Type B pancreatic cell (in vitro differentiated cells): ENCODE measurements around the gene SMIM44. TPM values are rescaled to one million over a fixed set of nuclear protein-coding genes. Genes with fewer than 3 reads are reported as not detected.
"Not testable (repeated sequence)": the region's sequence is repeated elsewhere in the genome, so short reads cannot be mapped to it uniquely, and the experiment has no call there.

Source experiments
- DNase-seq: peaks from one replicate; pipeline ENCODE4 v3.0.0; 2021; ENCODE audit warnings: mixed read lengths; ENCODE audit not compliant: unreplicated experiment; ENCODE audit errors: extremely low spot score
- H3K27ac Mint-ChIP-seq: 2 replicates; pipeline ENCODE4 v1.8.0; 2021; ENCODE audit warnings: mild to moderate bottlenecking, mixed read lengths
- H3K27me3 Mint-ChIP-seq: 2 replicates; pipeline ENCODE4 v1.8.0; 2021; ENCODE audit warnings: mixed read lengths
- H3K36me3 Mint-ChIP-seq: 2 replicates; pipeline ENCODE4 v1.8.0; 2021; ENCODE audit warnings: mixed read lengths
- H3K4me1 Mint-ChIP-seq: one replicate; pipeline ENCODE4 v1.8.0; 2021; ENCODE audit warnings: mixed read lengths; ENCODE audit not compliant: unreplicated experiment
- H3K4me3 Mint-ChIP-seq: 2 replicates; pipeline ENCODE4 v1.8.0; 2021; ENCODE audit warnings: mild to moderate bottlenecking, mixed read lengths
- H3K9me3 Mint-ChIP-seq: 2 replicates; pipeline ENCODE4 v1.8.0; 2021; ENCODE audit warnings: mixed read lengths
- long read RNA-seq: library from polyadenylated mRNA; unstranded; transcript quantifications from one replicate; pipeline ENCODE4 v2.0.0, GENCODE V29; 2020
- total RNA-seq: library from RNA; stranded (reverse); gene quantifications from 2 replicates; pipeline ENCODE4 v1.2.1, GENCODE V29; 2021; ENCODE audit warnings: low replicate concordance
- TF ChIP-seq, protein P1 (sequence below): fragments of 200-600 bp; sonication (generic); conservative IDR thresholded peaks from 2 replicates; pipeline ENCODE4 v1.5.0; 2021; ENCODE audit warnings: antibody characterized with exemption, mild to moderate bottlenecking

SMIM44 gene
- not detected in 2 replicates for total RNA-seq
- long read RNA-seq, result 0 reads

DNA sequence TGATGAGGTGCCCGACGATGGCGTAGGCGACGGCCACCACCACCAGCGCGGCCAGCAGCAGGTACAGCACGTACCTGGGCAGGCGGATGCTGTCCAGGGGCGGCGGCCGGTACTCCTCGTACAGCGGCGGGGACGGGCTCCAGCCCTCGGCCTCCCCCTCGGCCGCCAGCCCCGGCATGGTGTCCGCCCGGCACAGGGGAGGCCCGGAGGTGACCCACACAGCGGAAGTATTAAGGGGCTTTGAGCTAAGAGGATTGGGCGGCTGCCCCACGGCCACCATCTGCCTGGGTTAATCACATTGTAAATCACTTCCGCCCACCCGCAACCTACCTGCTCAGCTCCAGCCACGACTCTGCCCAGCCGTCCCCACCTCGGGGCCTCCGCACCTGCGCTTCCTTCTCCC is at the start of gene SMIM44:
Gene SMIM44, minus strand, starts transcription at position 216 of the 403 bp plus-strand sequence. Its CDS starts 38 bp downstream, at position 178.
- Mint-ChIP-seq H3K27me3 (peaks cover 10% of the 10 kb centered on the region), H3K9me3 (no peaks in the 10 kb centered on the region), H3K36me3 (peaks cover 5% of the 10 kb centered on the region), H3K4me1 (no peaks in the 10 kb centered on the region), H3K27ac (no peak within 1 kb of the TSS), H3K4me3 (no peak within 1 kb of the TSS)
- TF ChIP-seq, protein P1, sequence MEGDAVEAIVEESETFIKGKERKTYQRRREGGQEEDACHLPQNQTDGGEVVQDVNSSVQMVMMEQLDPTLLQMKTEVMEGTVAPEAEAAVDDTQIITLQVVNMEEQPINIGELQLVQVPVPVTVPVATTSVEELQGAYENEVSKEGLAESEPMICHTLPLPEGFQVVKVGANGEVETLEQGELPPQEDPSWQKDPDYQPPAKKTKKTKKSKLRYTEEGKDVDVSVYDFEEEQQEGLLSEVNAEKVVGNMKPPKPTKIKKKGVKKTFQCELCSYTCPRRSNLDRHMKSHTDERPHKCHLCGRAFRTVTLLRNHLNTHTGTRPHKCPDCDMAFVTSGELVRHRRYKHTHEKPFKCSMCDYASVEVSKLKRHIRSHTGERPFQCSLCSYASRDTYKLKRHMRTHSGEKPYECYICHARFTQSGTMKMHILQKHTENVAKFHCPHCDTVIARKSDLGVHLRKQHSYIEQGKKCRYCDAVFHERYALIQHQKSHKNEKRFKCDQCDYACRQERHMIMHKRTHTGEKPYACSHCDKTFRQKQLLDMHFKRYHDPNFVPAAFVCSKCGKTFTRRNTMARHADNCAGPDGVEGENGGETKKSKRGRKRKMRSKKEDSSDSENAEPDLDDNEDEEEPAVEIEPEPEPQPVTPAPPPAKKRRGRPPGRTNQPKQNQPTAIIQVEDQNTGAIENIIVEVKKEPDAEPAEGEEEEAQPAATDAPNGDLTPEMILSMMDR, result no peak
- DNase-seq, result no peak

DNA sequence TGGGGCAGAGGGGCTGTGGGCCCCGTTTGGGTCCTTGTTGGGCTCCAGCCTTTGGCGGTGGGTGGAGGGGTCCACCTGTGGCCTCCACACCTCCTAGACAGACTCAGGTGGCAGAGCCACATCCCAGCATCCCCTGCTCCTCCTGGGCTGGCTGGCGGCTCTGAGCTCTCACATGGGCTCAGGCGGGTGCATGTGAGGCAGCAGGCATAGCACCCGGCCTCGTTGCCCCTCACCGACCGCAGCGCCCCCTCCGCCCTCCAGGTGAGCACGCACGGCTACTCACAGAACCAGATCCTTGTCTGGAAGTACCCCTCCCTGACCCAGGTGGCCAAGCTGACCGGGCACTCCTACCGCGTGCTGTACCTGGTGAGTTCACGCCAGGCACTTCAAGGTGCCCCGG is 49.8 kb upstream of the SMIM44 start:
- H3K4me3 Mint-ChIP-seq, result no peak overlapping the region
- no peaks in the 10 kb centered on the region for H3K27me3 Mint-ChIP-seq
- H3K4me1 Mint-ChIP-seq, result peaks cover under 1% of the 10 kb centered on the region

DNA sequence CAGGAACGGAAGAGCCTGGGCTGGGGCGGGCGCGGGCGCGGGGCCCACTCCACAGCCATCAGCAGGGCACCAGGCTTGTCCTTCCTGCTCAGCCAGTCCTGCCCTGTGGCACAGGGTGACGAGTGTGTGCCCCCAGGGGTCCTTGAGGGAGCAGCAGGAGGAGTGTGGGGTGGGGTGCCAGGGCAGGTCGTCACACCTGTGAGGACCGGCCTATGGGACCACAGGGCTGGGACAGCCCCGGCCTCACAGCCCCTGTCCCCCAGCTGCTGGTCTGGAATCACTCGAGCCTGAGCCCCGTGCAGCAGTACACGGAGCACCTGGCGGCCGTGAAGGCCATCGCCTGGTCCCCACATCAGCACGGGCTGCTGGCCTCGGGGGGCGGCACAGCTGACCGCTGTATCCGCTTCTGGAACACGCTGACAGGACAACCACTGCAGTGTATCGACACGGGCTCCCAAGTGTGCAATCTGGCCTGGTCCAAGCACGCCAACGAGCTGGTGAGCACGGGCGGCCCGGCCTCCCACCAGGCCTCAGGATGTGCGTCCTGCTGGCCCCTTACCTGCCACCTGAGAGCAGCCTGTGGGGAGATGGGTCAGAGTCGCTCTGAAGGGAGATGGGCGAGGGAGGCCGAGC is 49.0 kb upstream of the SMIM44 start:
- Mint-ChIP-seq H3K36me3 (no peaks in the 10 kb centered on the region), H3K4me3 (no peak overlapping the region), H3K27me3 (no peaks in the 10 kb centered on the region), H3K27ac (no peak overlapping the region), H3K4me1 (no peaks in the 10 kb centered on the region), H3K9me3 (no peaks in the 10 kb centered on the region)
- TF ChIP-seq, protein P1, result no peak
- no peak for DNase-seq

More for the DNA sequence above, 49.8 kb upstream of the SMIM44 start:
- no peak for DNase-seq
- H3K9me3 Mint-ChIP-seq, result no peaks in the 10 kb centered on the region
- TF ChIP-seq, protein P1, result no peak
- no peak overlapping the region for H3K27ac Mint-ChIP-seq
- H3K36me3 Mint-ChIP-seq, result no peaks in the 10 kb centered on the region

DNA sequence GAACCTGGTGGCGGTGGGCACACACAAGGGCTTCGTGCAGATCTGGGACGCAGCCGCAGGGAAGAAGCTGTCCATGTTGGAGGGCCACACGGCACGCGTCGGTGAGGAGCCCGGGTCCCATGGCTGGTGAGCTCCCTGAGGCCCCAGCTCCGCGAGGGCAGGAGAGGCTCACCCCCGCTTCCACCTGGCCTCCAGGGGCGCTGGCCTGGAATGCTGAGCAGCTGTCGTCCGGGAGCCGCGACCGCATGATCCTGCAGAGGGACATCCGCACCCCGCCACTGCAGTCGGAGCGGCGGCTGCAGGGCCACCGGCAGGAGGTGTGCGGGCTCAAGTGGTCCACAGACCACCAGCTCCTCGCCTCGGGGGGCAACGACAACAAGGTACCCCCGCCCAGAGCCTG is 48.5 kb upstream of the SMIM44 start:
- H3K36me3 Mint-ChIP-seq, result no peaks in the 10 kb centered on the region
- TF ChIP-seq, protein P1, result no peak

DNA sequence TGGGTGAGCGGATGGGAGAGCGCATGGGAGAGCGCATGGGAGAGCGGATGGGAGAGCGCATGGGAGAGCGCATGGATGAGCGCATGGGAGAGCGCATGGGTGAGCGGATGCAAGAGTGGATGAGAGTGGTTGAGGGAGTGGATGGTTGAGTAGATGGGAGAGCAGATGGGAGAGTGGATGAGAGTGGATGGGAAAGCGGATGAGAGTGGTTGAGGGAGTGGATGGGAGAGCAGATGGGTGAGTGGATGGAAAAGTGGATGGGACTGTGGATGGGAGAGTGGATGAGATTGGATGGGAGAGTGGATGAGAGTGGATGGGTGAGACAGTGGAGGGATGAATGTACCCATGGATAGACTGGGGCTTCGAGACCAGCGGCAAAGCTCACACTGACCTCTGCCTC is 47.1 kb upstream of the SMIM44 start:
- H3K4me1 Mint-ChIP-seq, result no peaks in the 10 kb centered on the region
- no peaks in the 10 kb centered on the region for H3K36me3 Mint-ChIP-seq
- no peak for DNase-seq
- H3K27ac Mint-ChIP-seq, result no peak overlapping the region
- H3K4me3 Mint-ChIP-seq, result no peak overlapping the region
- H3K27me3 Mint-ChIP-seq, result no peaks in the 10 kb centered on the region
- TF ChIP-seq, protein P1, result no peak
- no peaks in the 10 kb centered on the region for H3K9me3 Mint-ChIP-seq

More for the DNA sequence above, 48.5 kb upstream of the SMIM44 start:
- no peaks in the 10 kb centered on the region for H3K4me1 Mint-ChIP-seq
- H3K9me3 Mint-ChIP-seq, result no peaks in the 10 kb centered on the region
- no peak overlapping the region for H3K27ac Mint-ChIP-seq
- H3K27me3 Mint-ChIP-seq, result no peaks in the 10 kb centered on the region
- no peak for DNase-seq
- no peak overlapping the region for H3K4me3 Mint-ChIP-seq

DNA sequence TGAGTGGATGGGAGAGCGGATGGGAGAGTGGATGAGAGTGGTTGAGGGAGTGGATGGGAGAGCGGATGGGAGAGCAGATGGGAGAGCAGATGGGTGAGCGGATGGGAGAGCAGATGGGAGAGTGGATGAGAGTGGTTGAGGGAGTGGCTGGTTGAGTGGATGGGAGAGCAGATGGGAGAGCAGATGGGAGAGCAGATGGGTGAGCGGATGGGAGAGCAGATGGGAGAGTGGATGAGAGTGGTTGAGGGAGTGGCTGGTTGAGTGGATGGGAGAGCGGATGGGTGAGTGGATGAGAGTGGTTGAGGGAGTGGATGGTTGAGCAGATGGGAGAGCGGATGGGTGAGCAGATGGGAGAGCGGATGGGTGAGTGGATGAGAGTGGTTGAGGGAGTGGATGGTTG is 46.1 kb upstream of the SMIM44 start:
- not testable (repeated sequence) for H3K4me1 Mint-ChIP-seq

More for the DNA sequence above, 46.1 kb upstream of the SMIM44 start:
- not testable (repeated sequence) for H3K27me3 Mint-ChIP-seq, H3K4me3 Mint-ChIP-seq, H3K27ac Mint-ChIP-seq, H3K9me3 Mint-ChIP-seq, H3K36me3 Mint-ChIP-seq, DNase-seq
